PC-3 (cell line): ENCODE measurements around the gene ARHGAP26.

ENCODE experiments used
- EZH2 ChIP-seq: fragments of 300-600 bp; sonication (generic); IDR thresholded peaks from one replicate; pipeline ENCODE4 v1.6.1; 2017; ENCODE audit warnings: antibody characterized with exemption, mild to moderate bottlenecking, low read length; ENCODE audit not compliant: unreplicated experiment
- EZH2phosphoT487 ChIP-seq: fragments of 300-600 bp; sonication (generic); IDR thresholded peaks from 2 replicates; pipeline ENCODE4 v1.6.1; 2018; ENCODE audit warnings: mild to moderate bottlenecking, antibody characterized with exemption, low read length, borderline replicate concordance
- TF ChIP-seq, protein P1 (sequence below): fragments of 300-600 bp; sonication (generic); conservative IDR thresholded peaks from 2 replicates; pipeline ENCODE4 v1.5.1; 2017; ENCODE audit warnings: antibody characterized with exemption, low read depth, mild to moderate bottlenecking, low read length

GRCh38 chr5:142930395-142931110, 160.4 kb downstream of the ARHGAP26 start:
- TF ChIP-seq, protein P1, sequence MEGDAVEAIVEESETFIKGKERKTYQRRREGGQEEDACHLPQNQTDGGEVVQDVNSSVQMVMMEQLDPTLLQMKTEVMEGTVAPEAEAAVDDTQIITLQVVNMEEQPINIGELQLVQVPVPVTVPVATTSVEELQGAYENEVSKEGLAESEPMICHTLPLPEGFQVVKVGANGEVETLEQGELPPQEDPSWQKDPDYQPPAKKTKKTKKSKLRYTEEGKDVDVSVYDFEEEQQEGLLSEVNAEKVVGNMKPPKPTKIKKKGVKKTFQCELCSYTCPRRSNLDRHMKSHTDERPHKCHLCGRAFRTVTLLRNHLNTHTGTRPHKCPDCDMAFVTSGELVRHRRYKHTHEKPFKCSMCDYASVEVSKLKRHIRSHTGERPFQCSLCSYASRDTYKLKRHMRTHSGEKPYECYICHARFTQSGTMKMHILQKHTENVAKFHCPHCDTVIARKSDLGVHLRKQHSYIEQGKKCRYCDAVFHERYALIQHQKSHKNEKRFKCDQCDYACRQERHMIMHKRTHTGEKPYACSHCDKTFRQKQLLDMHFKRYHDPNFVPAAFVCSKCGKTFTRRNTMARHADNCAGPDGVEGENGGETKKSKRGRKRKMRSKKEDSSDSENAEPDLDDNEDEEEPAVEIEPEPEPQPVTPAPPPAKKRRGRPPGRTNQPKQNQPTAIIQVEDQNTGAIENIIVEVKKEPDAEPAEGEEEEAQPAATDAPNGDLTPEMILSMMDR, result no peak
- TF ChIP-seq EZH2 (no peak), EZH2phosphoT487 (no peak)
